ENCODE measurements around the gene S100A11. TPM values are rescaled to one million over a fixed set of nuclear protein-coding genes. Genes with fewer than 3 reads are reported as not detected.

The S100A11 gene
- total RNA-seq, 4 donors from 2014 or later, result 394 to 516 (median 448) TPM

DNA sequence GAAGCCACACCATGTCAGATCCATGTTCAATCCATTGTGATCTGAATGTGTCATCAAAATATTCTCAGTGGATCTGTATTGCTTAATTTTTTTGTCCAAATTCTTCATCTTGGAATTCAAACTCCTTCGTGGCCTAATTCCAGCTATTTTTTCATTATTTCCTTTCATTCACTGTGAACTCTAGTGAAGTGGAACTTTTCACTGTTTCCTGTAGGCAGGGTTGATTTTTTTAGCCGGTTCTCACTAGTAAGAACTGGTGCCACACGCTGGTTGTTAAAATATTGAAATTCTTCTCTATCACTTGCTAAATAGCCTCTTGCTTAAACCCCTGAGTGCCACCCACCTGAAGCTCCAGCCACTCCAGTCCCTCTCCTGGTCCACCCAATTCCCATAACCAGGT lies 7.6 kb upstream of the S100A11 start:
- DNase-seq (ENCODE audit: low spot score in 2 of 2), result no peak
- no peak overlapping the region for H3K4me3 ChIP-seq (ENCODE audit: low read depth, poor library complexity, severe bottlenecking)
- intact Hi-C loops (cut with DNase I; ENCODE audit: low total_unique reads), result no loop called here
- no peak for TF ChIP-seq POLR2A (IDR thresholded peaks at IDR 0.05)
- TF ChIP-seq, protein P1, sequence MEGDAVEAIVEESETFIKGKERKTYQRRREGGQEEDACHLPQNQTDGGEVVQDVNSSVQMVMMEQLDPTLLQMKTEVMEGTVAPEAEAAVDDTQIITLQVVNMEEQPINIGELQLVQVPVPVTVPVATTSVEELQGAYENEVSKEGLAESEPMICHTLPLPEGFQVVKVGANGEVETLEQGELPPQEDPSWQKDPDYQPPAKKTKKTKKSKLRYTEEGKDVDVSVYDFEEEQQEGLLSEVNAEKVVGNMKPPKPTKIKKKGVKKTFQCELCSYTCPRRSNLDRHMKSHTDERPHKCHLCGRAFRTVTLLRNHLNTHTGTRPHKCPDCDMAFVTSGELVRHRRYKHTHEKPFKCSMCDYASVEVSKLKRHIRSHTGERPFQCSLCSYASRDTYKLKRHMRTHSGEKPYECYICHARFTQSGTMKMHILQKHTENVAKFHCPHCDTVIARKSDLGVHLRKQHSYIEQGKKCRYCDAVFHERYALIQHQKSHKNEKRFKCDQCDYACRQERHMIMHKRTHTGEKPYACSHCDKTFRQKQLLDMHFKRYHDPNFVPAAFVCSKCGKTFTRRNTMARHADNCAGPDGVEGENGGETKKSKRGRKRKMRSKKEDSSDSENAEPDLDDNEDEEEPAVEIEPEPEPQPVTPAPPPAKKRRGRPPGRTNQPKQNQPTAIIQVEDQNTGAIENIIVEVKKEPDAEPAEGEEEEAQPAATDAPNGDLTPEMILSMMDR (IDR thresholded peaks at IDR 0.05), result no peak
- WGBS, 2 donors, result 39 to 42% methylated on average over 3 of the region's 3 CpGs

DNA sequence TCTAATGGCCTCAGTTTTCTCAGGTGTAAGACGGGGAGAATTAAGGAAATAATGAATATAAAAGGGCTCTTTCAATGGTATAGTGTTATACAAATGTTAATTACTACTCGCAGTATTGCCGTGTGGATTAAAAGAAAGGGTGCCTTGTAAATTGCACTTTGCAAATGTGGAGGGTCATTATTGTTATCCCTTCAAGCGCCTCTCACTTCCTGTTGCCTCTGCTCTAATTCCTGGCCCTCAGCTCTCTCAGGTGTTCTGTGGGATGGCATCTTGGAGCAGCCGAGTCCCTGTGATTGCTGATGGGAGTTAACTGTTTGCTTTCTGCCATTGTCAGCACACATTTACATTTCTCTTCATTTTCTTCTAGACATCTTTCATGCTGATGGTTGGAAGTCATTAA lies 7.1 kb upstream of the S100A11 start:
- TF ChIP-seq POLR2A (IDR thresholded peaks at IDR 0.05), result no peak
- TF ChIP-seq, protein P1 (IDR thresholded peaks at IDR 0.05), result no peak
- DNase-seq (ENCODE audit: low spot score in 2 of 2), result no peak
- H3K4me3 ChIP-seq (ENCODE audit: low read depth, poor library complexity, severe bottlenecking), result no peak overlapping the region
- intact Hi-C loops (cut with DNase I; ENCODE audit: low total_unique reads), result no loop called here
- WGBS, 2 donors, result 71 to 72% methylated on average over 5 of the region's 5 CpGs

DNA sequence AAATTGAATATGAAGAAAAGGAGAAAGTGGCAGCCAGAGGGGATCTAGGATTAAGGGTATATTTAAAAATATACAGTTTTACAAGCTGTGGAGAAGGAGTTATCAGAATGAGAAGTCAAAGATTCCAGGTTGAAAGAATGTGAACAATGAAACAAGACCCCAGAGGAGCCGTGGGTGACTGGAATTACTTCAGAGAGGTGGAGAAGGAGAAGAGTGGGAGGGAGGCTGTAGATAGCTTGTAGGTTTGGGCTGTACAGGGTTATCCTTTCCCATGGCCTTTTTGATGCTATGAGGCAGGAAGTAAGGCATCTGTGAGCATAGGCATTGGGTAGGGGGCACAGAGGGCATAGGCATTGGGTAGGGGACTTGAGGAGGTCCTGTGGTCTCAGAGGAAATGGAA lies 5.2 kb upstream of the S100A11 start:
- no peak for DNase-seq (ENCODE audit: low spot score in 2 of 2)
- intact Hi-C loops (cut with DNase I; ENCODE audit: low total_unique reads), result no loop called here
- WGBS, 2 donors, result 76 to 83% methylated on average over 1 of the region's 1 CpG
- H3K4me3 ChIP-seq (ENCODE audit: low read depth, poor library complexity, severe bottlenecking), result no peak overlapping the region
- TF ChIP-seq, protein P1 (IDR thresholded peaks at IDR 0.05), result no peak
- TF ChIP-seq POLR2A (IDR thresholded peaks at IDR 0.05), result no peak

DNA sequence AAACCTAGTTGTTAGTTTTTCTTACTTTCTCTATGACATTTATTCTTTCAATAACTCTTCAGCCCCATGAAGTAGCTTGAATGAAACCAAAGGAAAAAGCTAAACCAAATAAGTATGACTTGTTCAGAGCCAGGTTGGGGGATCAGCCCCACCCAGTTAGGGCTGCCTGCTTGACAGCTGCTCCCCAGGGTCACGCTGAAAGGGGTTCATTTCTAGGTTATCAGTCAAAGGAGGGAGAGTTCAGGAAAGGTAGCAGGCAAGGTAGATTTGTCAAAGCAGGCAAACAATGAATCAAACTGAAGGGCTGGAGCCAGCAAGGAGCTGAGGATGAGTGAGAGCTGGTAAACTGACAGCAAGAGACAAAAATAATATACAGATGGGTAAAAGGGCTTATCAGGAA lies 3.1 kb upstream of the S100A11 start:
- TF ChIP-seq POLR2A (IDR thresholded peaks at IDR 0.05), result no peak
- TF ChIP-seq, protein P1 (IDR thresholded peaks at IDR 0.05), result no peak
- intact Hi-C loops (cut with DNase I; ENCODE audit: low total_unique reads), result no loop called here
- 57 to 70% methylated on average over 1 of the region's 1 CpG for WGBS, 2 donors
- H3K4me3 ChIP-seq (ENCODE audit: low read depth, poor library complexity, severe bottlenecking), result no peak overlapping the region
- DNase-seq (ENCODE audit: low spot score in 2 of 2), result no peak

DNA sequence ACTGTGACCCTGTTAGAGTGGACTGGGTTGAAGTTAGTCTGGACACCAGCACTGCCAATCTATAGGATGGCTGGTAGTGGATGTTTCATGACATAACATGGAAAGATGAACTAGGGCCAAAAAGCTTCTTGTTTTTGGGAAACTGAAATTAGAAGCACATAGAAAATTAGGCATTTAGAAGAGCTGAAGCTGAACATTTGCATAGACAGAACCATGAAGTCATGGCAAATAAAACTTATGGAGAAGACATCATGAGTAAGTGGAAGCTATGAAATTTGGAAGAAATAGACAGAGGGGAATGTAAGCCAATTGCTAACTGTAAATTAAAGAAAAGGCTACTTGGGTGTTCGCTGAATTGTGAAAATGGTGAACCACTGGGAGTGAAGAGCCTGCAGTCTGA lies 2.7 kb upstream of the S100A11 start:
- WGBS, 2 donors, result 92 to 97% methylated on average over 1 of the region's 1 CpG
- no peak for TF ChIP-seq POLR2A (IDR thresholded peaks at IDR 0.05)
- TF ChIP-seq, protein P1 (IDR thresholded peaks at IDR 0.05), result no peak
- intact Hi-C loops (cut with DNase I; ENCODE audit: low total_unique reads), result no loop called here
- no peak for DNase-seq (ENCODE audit: low spot score in 2 of 2)
- no peak overlapping the region for H3K4me3 ChIP-seq (ENCODE audit: low read depth, poor library complexity, severe bottlenecking)

DNA sequence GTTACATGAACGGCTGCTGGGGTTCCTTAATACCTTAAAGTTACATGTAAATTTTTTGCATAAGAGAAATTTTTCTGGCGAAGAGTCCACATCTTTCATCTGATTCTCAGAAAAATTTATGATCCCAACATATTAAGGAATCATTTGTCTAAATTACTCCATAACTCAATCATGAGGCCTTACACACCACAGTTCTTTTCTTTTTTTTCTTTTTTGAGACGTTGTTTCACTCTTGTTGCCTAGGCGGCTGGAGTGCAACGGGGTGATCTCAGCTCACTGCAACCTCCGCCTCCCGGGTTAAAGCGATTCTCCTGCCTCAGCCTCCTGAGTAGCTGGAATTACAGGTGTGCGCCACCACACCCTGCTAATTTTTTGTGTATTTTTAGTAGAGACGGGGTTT lies 2.1 kb upstream of the S100A11 start:
- TF ChIP-seq, protein P1 (IDR thresholded peaks at IDR 0.05), result no peak
- TF ChIP-seq POLR2A (IDR thresholded peaks at IDR 0.05), result no peak
- no peak for DNase-seq (ENCODE audit: low spot score in 2 of 2)
- H3K4me3 ChIP-seq (ENCODE audit: low read depth, poor library complexity, severe bottlenecking), result no peak overlapping the region
- 95 to 96% methylated on average over 10 of the region's 10 CpGs for WGBS, 2 donors
- intact Hi-C loops (cut with DNase I; ENCODE audit: low total_unique reads), result no loop called here

All from lower leg skin (tissue), 4 donors.